GM21360 (cell line): ENCODE data around the gene SSB.
A peak's percentile ranks its signal among the peaks of the same experiment; 100 is the strongest.
"Not testable (repeated sequence)": the region's sequence is repeated elsewhere in the genome, so short reads cannot be mapped to it uniquely, and the experiment has no call there.

Experiments used
- ATAC-seq: cut with Tn5 transposase; IDR thresholded peaks from one replicate; pipeline ENCODE4 v1.9.1; 2021; ENCODE audit warnings: mild to moderate bottlenecking, moderate library complexity; ENCODE audit not compliant: unreplicated experiment

SSB gene

GRCh38 chr2:169781249-169782013 lies 17.2 kb upstream of the SSB start:
- ATAC-seq, result no peak

- no peak for ATAC-seq
These were observed 16.2 kb upstream of the SSB start for GRCh38 chr2:169782513-169782912.

GRCh38 chr2:169790581-169790980 lies 8.1 kb upstream of the SSB start:
- no peak for ATAC-seq

GRCh38 chr2:169795181-169795580 lies 3.5 kb upstream of the SSB start:
- no peak for ATAC-seq

- ATAC-seq, result no peak
These were observed 2.2 kb upstream of the SSB start for GRCh38 chr2:169796441-169796840.

GRCh38 chr2:169797601-169798000 lies 1.1 kb upstream of the SSB start:
- no peak for ATAC-seq

- no peak for ATAC-seq
These were observed 314 bp upstream of the SSB start for GRCh38 chr2:169798397-169798717.

GRCh38 chr2:169803480-169803879 lies 4.8 kb downstream of the SSB start:
- ATAC-seq, result no peak

- ATAC-seq, result no peak
These were observed 7.9 kb downstream of the SSB start for GRCh38 chr2:169806586-169806985.

- ATAC-seq, result no peak
These were observed 9.6 kb downstream of the SSB start for GRCh38 chr2:169808221-169808620.

GRCh38 chr2:169815849-169816248 lies 17.2 kb downstream of the SSB start:
- no peak for ATAC-seq

GRCh38 chr2:169816961-169817360 lies 18.3 kb downstream of the SSB start:
- ATAC-seq, result not testable (repeated sequence)

GRCh38 chr2:169817369-169817768 lies 18.7 kb downstream of the SSB start:
- ATAC-seq, result not testable (repeated sequence)

- ATAC-seq, result no peak
These were observed 19.6 kb downstream of the SSB start for GRCh38 chr2:169818241-169818640.

GRCh38 chr2:169819106-169819505 lies 20.4 kb downstream of the SSB start:
- ATAC-seq, result no peak

GRCh38 chr2:169820101-169820500 lies 21.4 kb downstream of the SSB start:
- ATAC-seq, result not testable (repeated sequence)

- no peak for ATAC-seq
These were observed 23.4 kb downstream of the SSB start for GRCh38 chr2:169822036-169822435.

- no peak for ATAC-seq
These were observed 24.2 kb downstream of the SSB start for GRCh38 chr2:169822785-169823392.

- peak; percentile 0 for ATAC-seq
These were observed 25.3 kb downstream of the SSB start for GRCh38 chr2:169823996-169824372.

- ATAC-seq, result peak; percentile 60
These were observed 26.0 kb downstream of the SSB start, which contains the start of gene METTL5 for GRCh38 chr2:169824373-169825333. METTL5 (minus strand) TSS chr2:169824905; CDS start chr2:169824597, 308 bp downstream.
